Raji (cell line): ENCODE data around the gene FAM50B.

Experiments
- POLR2A ChIP-seq: IDR thresholded peaks from 2 replicates; pipeline ENCODE4 v1.6.1; 2011; ENCODE audit warnings: low read depth, low read length, control low read depth; ENCODE audit not compliant: insufficient read depth

Gene FAM50B

DNA sequence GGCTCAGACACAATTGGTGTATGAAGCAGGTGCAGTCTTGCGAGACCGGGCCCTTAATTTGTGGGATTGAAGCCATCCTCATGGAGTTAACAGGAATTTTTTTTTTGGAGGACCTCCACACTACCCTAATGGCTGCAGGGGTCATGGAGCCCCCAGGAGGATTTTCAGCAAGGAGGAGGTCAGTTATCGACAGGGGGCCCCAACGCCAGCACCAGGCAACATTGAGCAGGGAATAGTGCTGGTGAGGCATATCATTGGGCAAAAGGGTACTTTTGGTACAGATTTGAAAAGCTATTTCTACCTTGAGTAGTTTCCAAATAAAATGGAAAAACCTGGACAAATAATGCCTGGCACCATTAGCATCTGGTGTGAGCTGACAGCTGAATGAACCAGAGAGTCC, 6.7 kb downstream of the FAM50B start:
- no peak for TF ChIP-seq POLR2A

DNA sequence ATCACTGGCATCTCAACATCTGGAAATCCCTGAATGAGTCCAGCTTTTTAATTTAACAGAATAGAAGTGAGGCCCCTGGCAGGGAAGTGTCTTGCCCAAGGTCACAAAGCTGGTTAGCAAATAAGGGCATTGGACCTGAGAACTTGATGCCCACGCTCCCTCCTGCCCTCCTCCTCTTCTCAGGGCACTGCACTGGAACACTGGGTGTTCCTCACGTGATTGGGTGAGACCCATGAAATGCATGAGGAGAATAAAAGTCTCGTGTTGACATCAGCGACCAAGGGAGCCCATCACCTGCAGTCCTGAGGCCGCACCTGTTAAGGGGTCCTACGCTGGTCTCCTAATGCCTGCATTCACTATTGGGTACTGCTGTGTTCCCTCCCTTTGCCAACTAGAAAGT, 7.4 kb downstream of the FAM50B start:
- TF ChIP-seq POLR2A: no peak

DNA sequence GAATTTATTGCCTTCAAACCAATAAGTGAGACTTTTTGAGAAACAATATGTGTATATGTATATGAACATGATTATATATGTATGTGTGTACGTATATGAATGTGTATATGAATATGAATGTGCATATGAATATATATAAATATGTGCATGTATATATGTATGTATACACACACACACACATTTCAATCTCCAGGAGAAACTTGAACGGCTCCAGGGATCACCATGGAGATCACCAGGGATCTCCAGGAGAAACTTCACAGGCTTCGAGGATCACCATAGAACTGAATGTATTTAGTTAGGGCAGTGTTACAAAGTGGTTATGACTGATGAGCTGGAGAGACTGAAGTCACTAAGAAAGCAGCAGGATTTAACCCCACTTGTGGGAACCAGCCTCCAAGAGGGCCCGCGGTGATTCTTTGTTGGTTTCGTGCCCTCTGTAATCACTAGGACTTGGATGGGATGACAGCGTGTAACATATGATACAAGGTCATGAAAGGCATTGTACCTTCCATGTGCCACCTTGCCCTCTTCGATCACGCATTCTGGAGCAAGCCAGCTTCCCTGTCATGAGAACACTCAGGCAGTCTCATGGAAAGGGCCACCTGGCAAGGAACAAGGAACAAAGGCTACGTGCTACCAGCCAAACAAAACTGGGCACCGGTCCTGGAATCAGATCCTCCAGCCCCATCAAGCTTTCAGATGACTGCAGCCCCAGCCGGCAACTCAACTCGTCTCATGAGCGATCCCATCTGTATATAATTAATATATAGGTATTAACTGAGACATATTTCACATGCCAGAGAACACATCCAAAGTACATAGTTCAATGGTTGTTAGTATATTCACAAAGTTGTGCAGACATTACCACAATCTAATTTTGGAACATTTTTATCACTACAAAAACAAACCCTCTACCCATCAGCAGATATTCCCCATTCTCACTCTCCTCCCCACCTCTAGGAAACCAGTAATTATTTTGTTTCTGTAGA, 8.6 kb downstream of the FAM50B start:
- TF ChIP-seq POLR2A: no peak

DNA sequence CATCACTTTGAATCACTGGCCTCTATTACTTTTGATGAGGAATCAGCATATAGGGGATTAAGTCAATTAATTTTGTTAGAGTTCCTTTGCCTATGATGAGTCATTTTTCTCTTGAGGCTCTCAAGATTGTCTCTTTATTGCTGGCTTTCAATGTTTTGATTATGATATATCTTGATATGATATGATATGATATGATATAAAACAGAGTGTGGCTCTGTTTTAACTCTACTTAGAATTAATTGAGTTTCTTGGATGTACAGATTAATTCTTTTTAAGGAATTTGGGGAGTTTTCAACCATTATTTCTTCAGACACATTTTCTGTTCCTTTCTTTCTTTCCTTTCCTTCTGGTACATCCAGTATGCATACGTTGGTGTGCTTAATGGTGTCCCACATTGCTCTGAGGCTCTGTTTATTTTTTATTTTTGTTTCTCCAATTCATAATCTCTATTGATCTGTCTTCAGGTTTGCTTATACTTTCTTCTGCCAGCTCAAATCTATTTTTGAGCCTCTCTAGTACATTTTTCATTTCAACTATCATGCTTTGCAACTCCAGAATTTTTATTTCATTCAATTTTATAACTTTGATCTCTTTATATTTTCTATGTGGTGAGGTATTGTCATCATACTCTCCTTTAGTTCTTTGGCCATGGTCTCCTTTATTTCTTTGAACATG, 10.8 kb downstream of the FAM50B start:
- TF ChIP-seq POLR2A: no peak

DNA sequence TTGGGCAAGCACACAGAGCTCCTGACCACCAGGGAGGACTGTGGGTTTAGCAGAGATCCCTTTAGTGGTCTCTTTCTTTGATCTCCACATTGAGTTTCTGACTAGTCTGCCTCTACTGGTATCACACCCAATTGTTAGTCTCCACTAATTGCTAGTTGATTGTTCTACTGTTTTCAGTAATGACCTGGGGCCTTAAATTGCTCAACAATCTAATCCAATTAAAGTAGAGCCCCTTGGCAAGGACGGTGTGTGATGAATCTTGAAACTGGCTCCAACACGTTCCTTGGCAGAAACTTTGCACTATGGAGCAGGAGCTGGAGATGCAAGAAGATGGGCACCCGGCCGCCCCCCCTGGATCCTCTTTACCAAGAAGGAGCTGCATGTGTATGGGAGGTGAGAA, 12.3 kb downstream of the FAM50B start:
- no peak for TF ChIP-seq POLR2A

DNA sequence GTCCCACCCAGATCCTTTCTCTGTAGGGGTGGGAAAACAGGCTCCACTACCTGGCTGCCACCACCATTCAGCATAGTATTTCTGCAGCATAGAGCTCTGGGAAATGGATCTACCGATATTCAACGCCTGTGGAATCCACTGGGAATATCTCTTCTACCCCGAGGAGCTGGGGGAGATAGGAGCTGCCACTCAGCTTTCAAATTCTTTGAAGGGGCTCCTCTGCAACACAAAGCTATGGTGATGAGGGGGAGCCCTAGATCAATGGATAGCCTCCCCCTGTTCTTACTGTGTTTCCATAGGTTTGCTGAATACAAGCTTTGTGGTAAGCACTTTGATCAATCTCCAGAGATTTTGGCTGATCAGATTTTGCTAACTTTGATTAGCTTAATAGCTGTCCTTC, 12.9 kb downstream of the FAM50B start:
- TF ChIP-seq POLR2A: no peak

DNA sequence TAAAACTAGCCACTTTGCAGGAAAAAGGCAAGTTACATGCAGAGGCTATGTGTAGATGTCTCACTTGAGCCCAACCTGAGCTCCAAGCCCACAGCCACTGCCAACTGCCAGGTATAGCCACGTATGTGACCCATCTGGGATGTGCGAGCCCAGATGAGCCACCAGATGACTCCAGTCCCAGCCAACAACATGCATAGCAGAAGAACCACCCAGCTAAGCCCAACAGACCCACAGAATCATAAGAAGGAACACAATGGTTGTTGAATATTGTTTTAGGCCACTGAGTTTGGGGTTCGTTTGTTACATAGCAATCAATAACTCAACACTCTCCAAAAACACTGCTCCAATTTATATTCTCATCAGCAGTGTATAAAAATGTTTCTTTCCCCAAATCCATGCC, 16.3 kb downstream of the FAM50B start:
- TF ChIP-seq POLR2A: no peak

DNA sequence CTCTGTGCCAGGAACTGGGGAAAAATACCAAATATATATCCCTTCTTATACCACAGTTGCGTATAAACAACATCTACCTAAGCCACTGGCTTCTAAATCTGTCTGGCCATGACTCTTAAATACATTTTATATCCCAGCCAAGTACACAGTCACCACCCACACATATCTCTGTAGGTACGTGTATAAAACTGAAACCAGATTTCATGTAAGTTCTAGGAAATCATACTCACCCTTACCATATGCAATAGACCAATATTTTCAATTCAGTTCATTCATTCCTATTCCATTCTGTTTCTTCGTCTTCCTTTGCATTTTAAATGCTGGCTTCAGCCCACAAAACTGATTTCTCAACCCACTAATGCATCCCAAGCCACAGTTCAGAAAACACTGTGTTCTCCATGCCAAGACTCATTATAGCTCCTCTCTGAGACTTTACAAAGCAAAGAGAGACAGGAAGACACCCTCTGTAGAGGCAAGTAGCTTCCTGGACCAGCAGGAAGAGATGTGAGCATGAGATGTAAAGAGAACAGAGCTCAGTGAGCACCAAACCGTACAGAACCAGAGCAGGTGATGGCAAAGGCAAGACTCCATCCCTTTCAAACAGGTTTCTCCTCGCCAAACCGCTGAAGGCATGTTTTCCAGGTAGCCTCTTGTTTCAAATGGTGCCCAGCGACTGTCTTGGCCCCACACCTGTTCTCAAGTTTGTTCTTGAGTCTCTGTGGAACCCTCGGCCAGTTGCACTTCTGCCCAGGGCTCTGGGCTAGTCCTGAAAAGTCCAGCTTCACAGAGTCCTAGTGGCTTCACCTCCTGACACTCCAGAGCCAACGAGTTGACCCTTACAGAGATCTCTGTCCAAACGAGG, 18.7 kb downstream of the FAM50B start:
- no peak for TF ChIP-seq POLR2A

DNA sequence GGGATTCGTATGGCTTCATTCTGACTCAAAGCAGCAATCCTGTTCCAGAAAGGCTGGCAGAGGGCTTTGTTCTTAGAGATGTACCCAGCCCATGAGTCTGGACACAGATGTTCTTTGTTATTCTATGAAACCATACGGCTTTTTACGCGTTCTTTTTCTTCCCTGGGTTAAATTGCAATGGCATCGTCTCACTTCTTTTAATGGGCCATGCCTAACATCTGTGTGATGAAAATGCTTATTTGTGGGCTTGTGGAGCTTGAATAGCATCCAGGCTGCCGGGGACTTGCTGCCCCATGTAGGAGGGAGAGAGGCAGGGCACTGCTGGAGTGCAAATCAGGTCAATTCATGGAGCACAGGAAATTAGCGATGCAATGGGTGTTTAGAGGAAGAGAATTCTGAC, 19.4 kb downstream of the FAM50B start:
- no peak for TF ChIP-seq POLR2A

DNA sequence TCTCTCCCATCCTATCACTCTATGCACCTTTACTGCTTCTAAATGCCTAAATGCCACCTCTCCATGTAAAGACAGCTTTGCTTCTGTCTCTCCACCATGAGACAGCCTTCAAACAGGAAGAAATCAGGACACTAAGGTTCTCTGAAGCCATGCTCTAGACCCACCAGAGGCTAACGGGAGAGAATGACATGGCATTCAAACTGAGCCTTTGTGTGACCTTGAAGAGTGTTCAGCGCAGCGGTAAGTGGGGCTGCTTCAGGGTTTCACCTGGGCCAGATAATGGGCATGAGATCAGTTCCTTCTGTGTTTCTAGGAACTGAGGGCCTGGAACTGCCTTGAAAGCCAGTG, 20.1 kb downstream of the FAM50B start:
- TF ChIP-seq POLR2A: no peak

DNA sequence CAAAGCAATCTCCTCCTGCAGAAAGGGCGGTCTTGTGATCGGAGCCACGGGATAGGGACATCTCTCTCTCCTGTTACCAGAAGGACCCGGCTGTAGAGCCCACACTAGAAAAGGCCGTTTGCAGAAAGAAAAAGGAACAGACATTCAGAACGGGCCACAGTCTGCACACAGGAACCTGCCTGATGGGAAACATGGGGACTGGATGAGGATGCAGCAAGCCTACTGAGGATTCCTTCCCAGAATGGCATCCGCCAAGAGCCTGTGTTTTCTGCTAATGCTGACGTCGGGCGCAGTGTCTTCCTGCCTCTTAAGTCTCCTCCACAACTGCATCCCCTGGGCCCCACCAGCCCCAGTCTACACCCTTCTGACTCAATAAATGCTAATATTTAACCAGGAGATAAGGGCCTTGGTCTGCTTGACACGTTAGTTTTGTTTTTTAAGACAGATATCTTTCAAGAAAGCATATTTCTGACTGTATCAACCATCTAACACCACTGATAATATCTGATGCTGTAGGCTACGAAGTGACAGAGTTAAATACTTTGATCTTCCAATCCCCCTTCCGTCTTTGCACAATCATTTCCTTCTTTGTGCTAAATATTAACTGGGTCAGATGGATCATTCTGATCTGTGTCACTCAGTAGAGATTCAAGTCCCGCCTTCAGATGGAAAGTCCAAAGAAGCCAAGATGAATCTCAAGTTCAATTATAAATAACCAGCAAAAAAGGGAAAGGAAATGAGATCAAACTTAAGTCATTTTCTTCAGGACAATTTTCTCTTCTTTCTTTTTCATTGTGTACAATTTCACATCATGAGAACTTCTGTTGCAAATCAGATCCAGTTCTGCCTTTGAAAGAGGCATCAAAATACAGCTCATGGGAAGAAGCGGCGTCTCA, 20.7 kb downstream of the FAM50B start:
- no peak for TF ChIP-seq POLR2A

DNA sequence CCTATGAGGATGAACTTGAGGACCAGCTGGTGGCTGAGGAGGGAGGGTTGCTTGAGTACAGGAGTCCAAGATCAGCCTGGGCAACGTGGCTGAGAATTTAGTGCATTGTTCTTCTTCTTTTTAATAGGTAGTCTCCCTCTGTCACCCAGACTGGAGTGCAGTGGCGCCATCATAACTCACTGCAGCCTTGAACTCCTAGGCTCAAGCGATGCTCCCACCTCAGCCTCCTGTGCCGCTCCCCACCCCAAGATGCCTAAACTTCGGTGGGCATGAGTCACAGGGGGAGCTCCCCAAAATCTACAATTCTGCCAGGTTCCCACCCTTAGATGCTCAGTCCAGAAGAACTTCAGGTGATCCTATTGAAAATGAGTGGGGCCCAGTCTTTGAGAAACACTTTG, 21.4 kb downstream of the FAM50B start:
- no peak for TF ChIP-seq POLR2A

DNA sequence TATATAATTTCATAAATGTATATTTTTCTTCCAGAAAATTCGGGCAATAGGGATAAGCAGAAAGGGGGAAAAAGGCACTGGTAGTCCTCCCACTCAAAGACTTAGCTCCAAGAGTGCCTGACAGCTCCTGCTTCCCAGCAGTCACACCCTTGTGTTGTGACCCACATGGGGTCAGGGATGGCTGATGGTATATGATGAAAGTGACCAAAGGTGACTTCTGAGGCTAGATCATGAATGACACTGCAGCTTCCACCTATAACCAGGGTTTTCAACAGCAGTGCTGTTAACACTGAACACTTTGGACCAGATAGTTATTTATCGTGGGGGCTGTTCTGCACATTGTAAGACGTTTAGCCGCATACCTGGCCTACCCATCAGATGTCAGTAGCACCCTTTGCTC, 22.3 kb downstream of the FAM50B start:
- TF ChIP-seq POLR2A: no peak

DNA sequence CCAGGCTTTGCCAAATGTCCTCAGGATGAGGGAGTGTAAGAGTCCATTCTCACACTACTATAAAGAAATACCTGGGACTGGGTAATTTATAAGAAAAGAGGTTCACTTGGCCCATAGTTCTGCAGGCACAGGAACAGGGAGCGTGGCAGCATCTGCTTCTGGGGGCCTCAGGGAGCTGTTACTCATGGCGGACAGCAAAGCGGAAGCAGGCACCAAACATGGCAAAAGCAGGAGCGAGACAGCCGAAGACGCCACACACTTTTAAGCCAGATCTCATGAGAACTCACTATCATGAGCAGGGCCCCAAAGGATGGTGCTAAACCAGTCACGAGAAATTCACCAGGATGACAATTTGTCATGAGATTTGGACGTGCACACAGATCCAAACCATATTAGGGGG, 22.8 kb downstream of the FAM50B start:
- TF ChIP-seq POLR2A: no peak
